H1 (cell line): Measurements from ENCODE around the gene SPOCD1. TPM values are rescaled to one million over a fixed set of nuclear protein-coding genes. Genes with fewer than 3 reads are reported as not detected.

ENCODE experiments used
- ATF2 ChIP-seq: IDR thresholded peaks from 2 replicates; pipeline ENCODE4 v1.6.1; 2012; ENCODE audit warnings: low read length, inconsistent platforms
- CREB1 ChIP-seq: IDR thresholded peaks from 2 replicates; pipeline ENCODE4 v1.6.1; 2012; ENCODE audit warnings: inconsistent platforms
- KDM1A ChIP-seq: fragments of 200-600, 300-600 bp; sonication (generic); IDR thresholded peaks from 2 replicates; pipeline ENCODE4 v1.7.1; 2016; ENCODE audit warnings: mild to moderate bottlenecking, low read length, borderline replicate concordance
- POLR2AphosphoS5 ChIP-seq: IDR thresholded peaks from 2 replicates; pipeline ENCODE4 v1.6.1; 2011; ENCODE audit warnings: low read depth, low read length
- TAF7 ChIP-seq: optimal IDR thresholded peaks from 2 replicates; pipeline ENCODE3; 2011; ENCODE audit warnings: low read depth, mild to moderate bottlenecking, inconsistent platforms, low read length, moderate library complexity, borderline replicate concordance
- USF2 ChIP-seq: IDR thresholded peaks from 2 replicates; pipeline ENCODE4 v1.6.1; 2011; ENCODE audit warnings: low read length, improper control_type of control experiment
- polyA plus RNA-seq, 7 experiments: library from polyadenylated mRNA; depleted of rRNA in 3 of 7; stranded (reverse) in 5 of 7; unstranded in 2 of 7; fragments of >200 nt in 5 of 7; fragments of 200-250 nt in 2 of 7; gene quantifications; 1 replicate in 5 of 7; 2 replicates in 1 of 7; 4 replicates in 1 of 7; pipeline versions ENCODE4 v1.2.1 to v1.2.3, GENCODE V29; 2011 to 2013; ENCODE audit warnings: missing spikeins in 2 of 7, mixed read lengths in 2 of 7
- total RNA-seq: library from RNA; stranded (reverse); fragmentation: NEBNext Ultra II Directional; extraction: Animal tissue kit (Norgen Biotek cat#: 25700); gene quantifications from 2 replicates; pipeline ENCODE4 v1.2.1, GENCODE V29; 2021

SPOCD1 gene
- total and polyA plus RNA-seq, 2 of the 8 experiments (the other 6 are each of a cell fraction or from before 2014, with no cell fraction given), result 1.8 to 2.9 TPM

GRCh38 chr1:31802190-31803150 is 13.4 kb downstream of the SPOCD1 start (continued):
- no peak for TF ChIP-seq USF2
- no peak for TF ChIP-seq TAF7
- TF ChIP-seq POLR2AphosphoS5, result no peak
- TF ChIP-seq KDM1A, result no peak
- TF ChIP-seq CREB1, result no peak
- TF ChIP-seq ATF2, result no peak
